Neural cell (in vitro differentiated cells): ENCODE results near the gene ENG. TPM values are rescaled to one million over a fixed set of nuclear protein-coding genes. Genes with fewer than 3 reads are reported as not detected.

ENCODE experiments used
- H2AFZ ChIP-seq: fragments of 200-600, 300-800 bp; sonication (generic), shearing (Covaris generic); 2 replicates; pipeline ENCODE4 v1.6.0; 2014; ENCODE audit warnings: low read depth, mild to moderate bottlenecking, antibody characterized with exemption, low read length, moderate library complexity
- H3F3A ChIP-seq: fragments of 200-600 bp; shearing (Covaris generic); 2 replicates; pipeline ENCODE4 v1.6.1; 2016; ENCODE audit warnings: mild to moderate bottlenecking, moderate library complexity, mixed read lengths, antibody characterized with exemption, low read length; ENCODE audit not compliant: insufficient read depth, poor library complexity, severe bottlenecking
- H3K27ac ChIP-seq: fragments of 200-600, 300-800 bp; sonication (generic), shearing (Covaris generic); 2 replicates; pipeline ENCODE4 v1.5.1; 2014; ENCODE audit warnings: mild to moderate bottlenecking, low read length, moderate library complexity
- H3K27me3 ChIP-seq: fragments of 300-800, 200-600 bp; sonication (generic), shearing (Covaris generic); 2 replicates; pipeline ENCODE4 v1.6.0; 2014; ENCODE audit warnings: mild to moderate bottlenecking, low read depth, low read length, moderate library complexity; ENCODE audit not compliant: insufficient read depth
- H3K36me3 ChIP-seq: fragments of 300-800, 200-600 bp; sonication (generic), shearing (Covaris generic); 2 replicates; pipeline ENCODE4 v1.5.1; 2014; ENCODE audit warnings: mild to moderate bottlenecking, antibody characterized with exemption, low read length, moderate library complexity; ENCODE audit not compliant: insufficient read depth
- H3K4me2 ChIP-seq: fragments of 300-800, 200-600 bp; sonication (generic), shearing (Covaris generic); 2 replicates; pipeline ENCODE4 v1.6.0; 2014; ENCODE audit warnings: mild to moderate bottlenecking, low read length
- H3K4me3 ChIP-seq: fragments of 300-800, 200-600 bp; sonication (generic), shearing (Covaris generic); 2 replicates; pipeline ENCODE4 v1.5.1; 2014; ENCODE audit warnings: mild to moderate bottlenecking, low read length, moderate library complexity
- H3K79me2 ChIP-seq: fragments of 200-600 bp; shearing (Covaris generic); replicated peaks from 2 replicates; pipeline ENCODE4 v1.6.0; 2014; ENCODE audit warnings: mild to moderate bottlenecking, low read length, moderate library complexity; ENCODE audit not compliant: insufficient read depth
- H3K9ac ChIP-seq: fragments of 300-800, 200-600 bp; sonication (generic), shearing (Covaris generic); 2 replicates; pipeline ENCODE4 v1.6.1; 2016; ENCODE audit warnings: mild to moderate bottlenecking, low read length, mixed read lengths
- H3K9me2 ChIP-seq: fragments of 200-600 bp; shearing (Covaris generic); 2 replicates; pipeline ENCODE4 v1.6.1; 2016; ENCODE audit warnings: mild to moderate bottlenecking, low read length, mixed read lengths; ENCODE audit not compliant: insufficient read depth
- H3K9me3 ChIP-seq: fragments of 200-600, 300-800 bp; sonication (generic), shearing (Covaris generic); 2 replicates; pipeline ENCODE4 v1.6.1; 2016; ENCODE audit warnings: mild to moderate bottlenecking, mixed run types, low read length, moderate library complexity, mixed read lengths
- H4K20me1 ChIP-seq: fragments of 200-600 bp; shearing (Covaris generic); 2 replicates; pipeline ENCODE4 v1.6.1; 2016; ENCODE audit warnings: mild to moderate bottlenecking, mixed run types; ENCODE audit not compliant: insufficient read depth
- EP300 ChIP-seq: fragments of 450-650 bp; conservative IDR thresholded peaks from 2 replicates; pipeline ENCODE4 v1.6.1; 2014; ENCODE audit warnings: antibody characterized with exemption, mild to moderate bottlenecking, moderate library complexity; ENCODE audit not compliant: poor library complexity, severe bottlenecking
- EZH2 ChIP-seq: fragments of 200-600, 300-800 bp; shearing (Covaris generic), sonication (generic); IDR thresholded peaks from 2 replicates; pipeline ENCODE4 v1.6.1; 2014; ENCODE audit warnings: antibody characterized with exemption, low read length, borderline replicate concordance, mild to moderate bottlenecking; ENCODE audit not compliant: insufficient read depth, poor library complexity, severe bottlenecking
- MXI1 ChIP-seq: fragments of 450-650 bp; conservative IDR thresholded peaks from 2 replicates; pipeline ENCODE4 v1.6.1; 2014; ENCODE audit warnings: antibody characterized with exemption, mild to moderate bottlenecking; ENCODE audit not compliant: poor library complexity, severe bottlenecking
- POLR2AphosphoS5 ChIP-seq: IDR thresholded peaks from 2 replicates; pipeline ENCODE4 v1.6.1; 2012
- RAD21 ChIP-seq: fragments of 450-650 bp; conservative IDR thresholded peaks from 2 replicates; pipeline ENCODE4 v1.6.1; 2014; ENCODE audit warnings: antibody characterized with exemption, mild to moderate bottlenecking, moderate library complexity
- SMC3 ChIP-seq: fragments of 450-650 bp; conservative IDR thresholded peaks from 2 replicates; pipeline ENCODE4 v1.6.1; 2014; ENCODE audit warnings: antibody characterized with exemption, mild to moderate bottlenecking, moderate library complexity; ENCODE audit not compliant: poor library complexity
- TAF1 ChIP-seq: IDR thresholded peaks from 2 replicates; pipeline ENCODE4 v1.6.1; 2012; ENCODE audit warnings: low read depth
- polyA plus RNA-seq: library from polyadenylated mRNA; depleted of rRNA; stranded (reverse); fragments of >200 nt; gene quantifications from 2 replicates; pipeline ENCODE4 v1.2.3, GENCODE V29; 2014
- TF ChIP-seq, protein P1 (sequence below): fragments of 450-650 bp; IDR thresholded peaks from 2 replicates; pipeline ENCODE4 v1.5.1; 2014; ENCODE audit warnings: antibody characterized with exemption, mild to moderate bottlenecking, moderate library complexity; ENCODE audit not compliant: poor library complexity, severe bottlenecking
- TF ChIP-seq, protein P2 (sequence below): IDR thresholded peaks from 2 replicates; pipeline ENCODE4 v1.6.1; 2012; ENCODE audit warnings: borderline replicate concordance

ENG gene
- polyA plus RNA-seq, 1 donor from 2014 or later, result not detected

DNA sequence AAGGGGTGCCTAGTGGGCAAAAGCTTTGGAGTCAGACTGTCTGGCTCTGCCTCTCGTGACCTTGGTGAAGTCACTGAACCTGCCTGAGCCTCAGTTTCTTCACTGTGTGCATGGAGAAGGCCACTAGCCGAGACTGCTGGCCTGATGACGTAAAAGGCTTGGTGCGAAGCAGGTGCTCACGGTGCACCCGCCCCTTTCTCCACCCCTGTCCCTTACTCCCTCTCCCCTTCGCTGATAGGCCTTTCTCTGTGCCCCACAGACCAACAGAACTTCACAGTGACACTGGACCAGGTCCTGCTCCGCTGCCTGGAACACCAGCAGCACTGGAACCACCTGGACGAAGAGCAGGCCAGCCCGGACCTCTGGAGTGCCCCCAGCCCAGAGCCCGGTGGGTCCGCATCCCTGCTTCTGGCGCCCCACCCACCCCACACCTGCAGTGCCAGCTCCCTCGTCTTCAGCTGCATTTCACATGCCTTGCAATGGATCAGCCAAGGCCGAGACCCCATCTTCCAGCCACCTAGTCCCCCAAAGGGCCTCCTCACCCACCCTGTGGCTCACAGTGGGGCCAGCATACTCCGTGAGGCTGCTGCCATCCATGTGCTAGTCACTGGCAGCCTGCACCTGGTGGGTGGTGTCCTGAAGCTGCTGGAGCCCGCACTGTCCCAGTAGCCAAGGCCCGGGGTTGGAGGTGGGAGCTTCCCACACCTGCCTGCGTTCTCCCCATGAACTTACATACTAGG is 41.4 kb downstream of the ENG start:
- H3K79me2 ChIP-seq, result no peaks in the 10 kb centered on the region
- no peaks in the 10 kb centered on the region for H3F3A ChIP-seq
- H3K9me3 ChIP-seq, result no peaks in the 10 kb centered on the region
- H3K27ac ChIP-seq, result no peak overlapping the region
- no peaks in the 10 kb centered on the region for H3K36me3 ChIP-seq
- no peak overlapping the region for H3K4me3 ChIP-seq
- no peak overlapping the region for H2AFZ ChIP-seq
- no peak overlapping the region for H3K9ac ChIP-seq
- H3K27me3 ChIP-seq, result no peaks in the 10 kb centered on the region
- no peaks in the 10 kb centered on the region for H4K20me1 ChIP-seq
- no peak for TF ChIP-seq SMC3
- TF ChIP-seq, protein P1, sequence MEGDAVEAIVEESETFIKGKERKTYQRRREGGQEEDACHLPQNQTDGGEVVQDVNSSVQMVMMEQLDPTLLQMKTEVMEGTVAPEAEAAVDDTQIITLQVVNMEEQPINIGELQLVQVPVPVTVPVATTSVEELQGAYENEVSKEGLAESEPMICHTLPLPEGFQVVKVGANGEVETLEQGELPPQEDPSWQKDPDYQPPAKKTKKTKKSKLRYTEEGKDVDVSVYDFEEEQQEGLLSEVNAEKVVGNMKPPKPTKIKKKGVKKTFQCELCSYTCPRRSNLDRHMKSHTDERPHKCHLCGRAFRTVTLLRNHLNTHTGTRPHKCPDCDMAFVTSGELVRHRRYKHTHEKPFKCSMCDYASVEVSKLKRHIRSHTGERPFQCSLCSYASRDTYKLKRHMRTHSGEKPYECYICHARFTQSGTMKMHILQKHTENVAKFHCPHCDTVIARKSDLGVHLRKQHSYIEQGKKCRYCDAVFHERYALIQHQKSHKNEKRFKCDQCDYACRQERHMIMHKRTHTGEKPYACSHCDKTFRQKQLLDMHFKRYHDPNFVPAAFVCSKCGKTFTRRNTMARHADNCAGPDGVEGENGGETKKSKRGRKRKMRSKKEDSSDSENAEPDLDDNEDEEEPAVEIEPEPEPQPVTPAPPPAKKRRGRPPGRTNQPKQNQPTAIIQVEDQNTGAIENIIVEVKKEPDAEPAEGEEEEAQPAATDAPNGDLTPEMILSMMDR, result no peak
- TF ChIP-seq, protein P2, sequence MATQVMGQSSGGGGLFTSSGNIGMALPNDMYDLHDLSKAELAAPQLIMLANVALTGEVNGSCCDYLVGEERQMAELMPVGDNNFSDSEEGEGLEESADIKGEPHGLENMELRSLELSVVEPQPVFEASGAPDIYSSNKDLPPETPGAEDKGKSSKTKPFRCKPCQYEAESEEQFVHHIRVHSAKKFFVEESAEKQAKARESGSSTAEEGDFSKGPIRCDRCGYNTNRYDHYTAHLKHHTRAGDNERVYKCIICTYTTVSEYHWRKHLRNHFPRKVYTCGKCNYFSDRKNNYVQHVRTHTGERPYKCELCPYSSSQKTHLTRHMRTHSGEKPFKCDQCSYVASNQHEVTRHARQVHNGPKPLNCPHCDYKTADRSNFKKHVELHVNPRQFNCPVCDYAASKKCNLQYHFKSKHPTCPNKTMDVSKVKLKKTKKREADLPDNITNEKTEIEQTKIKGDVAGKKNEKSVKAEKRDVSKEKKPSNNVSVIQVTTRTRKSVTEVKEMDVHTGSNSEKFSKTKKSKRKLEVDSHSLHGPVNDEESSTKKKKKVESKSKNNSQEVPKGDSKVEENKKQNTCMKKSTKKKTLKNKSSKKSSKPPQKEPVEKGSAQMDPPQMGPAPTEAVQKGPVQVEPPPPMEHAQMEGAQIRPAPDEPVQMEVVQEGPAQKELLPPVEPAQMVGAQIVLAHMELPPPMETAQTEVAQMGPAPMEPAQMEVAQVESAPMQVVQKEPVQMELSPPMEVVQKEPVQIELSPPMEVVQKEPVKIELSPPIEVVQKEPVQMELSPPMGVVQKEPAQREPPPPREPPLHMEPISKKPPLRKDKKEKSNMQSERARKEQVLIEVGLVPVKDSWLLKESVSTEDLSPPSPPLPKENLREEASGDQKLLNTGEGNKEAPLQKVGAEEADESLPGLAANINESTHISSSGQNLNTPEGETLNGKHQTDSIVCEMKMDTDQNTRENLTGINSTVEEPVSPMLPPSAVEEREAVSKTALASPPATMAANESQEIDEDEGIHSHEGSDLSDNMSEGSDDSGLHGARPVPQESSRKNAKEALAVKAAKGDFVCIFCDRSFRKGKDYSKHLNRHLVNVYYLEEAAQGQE, result no peak
- no peak overlapping the region for H3K4me2 ChIP-seq
- no peaks in the 10 kb centered on the region for H3K9me2 ChIP-seq

DNA sequence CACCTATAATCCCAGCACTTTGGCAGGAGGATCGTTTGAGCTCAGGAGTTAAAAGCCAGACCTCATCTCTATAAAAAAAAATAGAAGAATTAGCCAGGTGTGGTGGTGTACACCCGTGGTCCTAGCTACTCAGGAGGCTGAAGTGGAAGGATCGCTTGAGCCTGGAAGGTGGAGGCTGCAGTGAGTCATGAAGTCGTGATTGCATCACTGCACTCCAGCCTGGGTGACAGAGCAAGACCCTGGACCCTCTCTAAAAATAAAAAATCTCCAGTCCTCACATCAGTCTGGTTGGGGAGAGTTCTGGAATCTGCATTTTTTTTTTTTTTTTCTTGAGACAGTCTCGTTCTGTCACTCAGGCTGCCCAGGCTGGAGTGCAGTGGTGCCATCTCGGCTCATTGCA is 42.4 kb downstream of the ENG start:
- no peak overlapping the region for H2AFZ ChIP-seq
- H3K9me2 ChIP-seq, result no peaks in the 10 kb centered on the region
- H3F3A ChIP-seq, result no peaks in the 10 kb centered on the region
- no peak overlapping the region for H3K4me3 ChIP-seq
- TF ChIP-seq SMC3, result no peak
- TF ChIP-seq TAF1, result no peak
- TF ChIP-seq EZH2, result no peak
- TF ChIP-seq, protein P1, result no peak
- TF ChIP-seq MXI1, result no peak
- no peak for TF ChIP-seq POLR2AphosphoS5
- no peak for TF ChIP-seq EP300
- TF ChIP-seq, protein P2, result no peak
- no peak for TF ChIP-seq RAD21
- H3K9ac ChIP-seq, result no peak overlapping the region
- H3K79me2 ChIP-seq, result no peaks in the 10 kb centered on the region
- H3K36me3 ChIP-seq, result no peaks in the 10 kb centered on the region
- H4K20me1 ChIP-seq, result no peaks in the 10 kb centered on the region
- H3K27ac ChIP-seq, result no peak overlapping the region
- no peak overlapping the region for H3K4me2 ChIP-seq
- H3K9me3 ChIP-seq, result no peaks in the 10 kb centered on the region
- H3K27me3 ChIP-seq, result no peaks in the 10 kb centered on the region
